Fibroblast of skin of back (primary cell): Measurements from ENCODE around the gene SNX4. TPM values are rescaled to one million over a fixed set of nuclear protein-coding genes. Genes with fewer than 3 reads are reported as not detected.
"Not testable (repeated sequence)": the region's sequence is repeated elsewhere in the genome, so short reads cannot be mapped to it uniquely, and the experiment has no call there.

ENCODE experiments used
- DNase-seq: peaks from one replicate; pipeline ENCODE4 v3.0.0-alpha.2; 2013
- polyA plus RNA-seq, 2 experiments: library from polyadenylated mRNA; unstranded; fragments of 120-200 nt; gene quantifications; one replicate each; pipeline ENCODE4 v1.2.1, GENCODE V29; 2013; ENCODE audit not compliant: insufficient read length in 2 of 2

The SNX4 gene
- polyA plus RNA-seq (2013, experiment 1 of 2; ENCODE audit: insufficient read length): 28.2 TPM
- 28.8 TPM for polyA plus RNA-seq (2013, experiment 2 of 2; ENCODE audit: insufficient read length)

- DNase-seq: peak; percentile 94
These were observed at the start of gene SNX4 for GRCh38 chr3:125519678-125520562. Gene SNX4 (minus strand): TSS chr3:125520202. CDS start chr3:125520172, 30 bp downstream.

GRCh38 chr3:125556314-125556713 lies 36.3 kb upstream of the SNX4 start:
- peak; percentile 55 for DNase-seq

- DNase-seq: peak; percentile 36
These were observed 32.4 kb upstream of the SNX4 start for GRCh38 chr3:125552401-125552800.

GRCh38 chr3:125528920-125529319 lies 8.9 kb upstream of the SNX4 start:
- DNase-seq: no peak

- no peak for DNase-seq
These were observed 5.2 kb upstream of the SNX4 start for GRCh38 chr3:125525153-125525552.

- not testable (repeated sequence) for DNase-seq
These were observed 539 bp upstream of the SNX4 start for GRCh38 chr3:125520563-125520919.

- DNase-seq: no peak
These were observed 4.6 kb downstream of the SNX4 start for GRCh38 chr3:125515421-125515820.

- no peak for DNase-seq
These were observed 6.4 kb downstream of the SNX4 start for GRCh38 chr3:125513490-125514115.

GRCh38 chr3:125512135-125512920 lies 7.7 kb downstream of the SNX4 start:
- peak; percentile 81 for DNase-seq

GRCh38 chr3:125511420-125512118 lies 8.4 kb downstream of the SNX4 start:
- peak; percentile 64 for DNase-seq

GRCh38 chr3:125507128-125507527 lies 12.9 kb downstream of the SNX4 start:
- no peak for DNase-seq

- DNase-seq: no peak
These were observed 21.4 kb downstream of the SNX4 start for GRCh38 chr3:125498630-125499029.

GRCh38 chr3:125496701-125497100 lies 23.3 kb downstream of the SNX4 start:
- no peak for DNase-seq

- DNase-seq: no peak
These were observed 37.6 kb downstream of the SNX4 start for GRCh38 chr3:125482406-125482805.

GRCh38 chr3:125481786-125482185 lies 38.2 kb downstream of the SNX4 start:
- no peak for DNase-seq

- DNase-seq: not testable (repeated sequence)
These were observed 38.6 kb downstream of the SNX4 start for GRCh38 chr3:125481375-125481759.

GRCh38 chr3:125480656-125481374 lies 39.2 kb downstream of the SNX4 start:
- peak; percentile 25 for DNase-seq

- peak; percentile 11 for DNase-seq
These were observed 40.9 kb downstream of the SNX4 start for GRCh38 chr3:125479091-125479490.

- peak; percentile 6 for DNase-seq
These were observed 41.7 kb downstream of the SNX4 start for GRCh38 chr3:125478326-125478725.

GRCh38 chr3:125477701-125478100 lies 42.3 kb downstream of the SNX4 start:
- no peak for DNase-seq

GRCh38 chr3:125470671-125471070 lies 49.3 kb downstream of the SNX4 start:
- no peak for DNase-seq
